GM12892 (cell line): Measurements from ENCODE around the gene DNAL1.

Experiments
- DNase-seq: peaks from one replicate; pipeline ENCODE4 v3.0.0; 2011; ENCODE audit not compliant: insufficient read length
- FAIRE-seq: peaks from 2 replicates; lab custom pipeline; 2011; peaks lifted over from hg19 to GRCh38; lab: Jason Lieb, UNC
- POLR2A ChIP-seq: IDR thresholded peaks from 2 replicates; pipeline ENCODE4 v1.6.1; 2011; ENCODE audit warnings: low read depth, low read length, control low read depth
- POLR2AphosphoS5 ChIP-seq: IDR thresholded peaks from 2 replicates; pipeline ENCODE4 v1.6.1; 2011; ENCODE audit warnings: low read depth, low read length, control low read depth
- TAF1 ChIP-seq: IDR thresholded peaks from 2 replicates; pipeline ENCODE4 v1.6.1; 2011; ENCODE audit warnings: low read depth, mild to moderate bottlenecking, control low read depth, low read length, borderline replicate concordance

Gene DNAL1

DNA sequence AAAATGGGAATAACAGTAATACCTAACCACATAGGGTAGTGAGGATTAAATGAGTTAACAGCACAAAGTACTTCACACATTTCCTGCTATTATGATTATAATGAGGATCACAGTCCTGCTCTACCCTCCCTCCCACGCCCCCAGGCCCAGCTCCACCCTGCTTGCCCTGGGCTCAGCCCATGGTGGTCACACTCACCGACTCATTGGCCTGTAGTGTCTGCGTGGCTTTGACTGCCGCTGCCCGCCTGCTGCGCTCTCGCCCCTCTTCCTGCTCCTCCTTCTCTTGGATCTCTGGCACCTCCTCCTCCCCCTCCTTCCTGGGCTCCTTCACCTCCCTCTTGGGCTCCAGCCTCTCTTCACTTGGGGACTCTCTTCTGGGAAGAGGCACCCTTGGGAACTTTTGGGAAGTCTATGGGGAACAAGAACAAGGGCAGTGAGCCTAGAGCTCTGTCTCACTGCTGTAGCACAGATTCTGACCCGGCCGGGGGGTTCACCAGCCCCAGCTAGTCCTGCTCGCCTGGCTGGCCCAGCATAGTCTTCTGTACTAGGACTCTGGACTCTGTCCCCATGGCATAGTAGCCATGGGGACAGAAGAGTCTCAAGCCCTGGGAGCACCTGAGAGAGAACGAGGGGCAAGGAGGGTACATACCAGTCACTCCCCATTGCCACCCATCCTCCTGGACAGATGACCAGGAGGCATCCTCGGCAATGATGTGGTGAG lies 76.5 kb downstream of the DNAL1 start:
- FAIRE-seq (no peak), DNase-seq (no peak)

DNA sequence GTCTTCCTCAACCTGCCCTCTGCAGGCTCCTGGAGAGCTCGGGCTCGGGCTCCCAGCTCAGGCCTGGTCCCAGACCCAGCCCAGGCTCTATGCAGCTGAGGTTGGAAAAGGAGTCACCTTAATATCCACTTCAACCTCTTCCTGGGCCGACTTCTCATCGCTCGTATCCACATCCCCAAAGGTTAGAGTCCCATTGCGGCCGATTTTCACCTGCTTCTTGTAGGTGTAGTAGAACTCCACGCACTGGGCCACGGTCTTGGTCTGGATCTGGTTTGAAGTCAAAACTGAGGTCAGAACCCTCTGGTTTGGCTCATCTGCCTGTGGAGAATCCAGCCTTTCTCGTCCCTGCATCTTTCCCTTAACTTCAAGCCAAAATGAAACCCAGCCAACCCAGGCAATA lies 77.8 kb downstream of the DNAL1 start:
- TF ChIP-seq POLR2AphosphoS5: no peak
- TF ChIP-seq TAF1: no peak
- no peak for TF ChIP-seq POLR2A
- no peak for FAIRE-seq
- no peak for DNase-seq

More for the DNA sequence above, 76.5 kb downstream of the DNAL1 start:
- TF ChIP-seq POLR2AphosphoS5 (no peak), POLR2A (peak; percentile 46; the same call in 1 of the 2 replicates), TAF1 (no peak)

DNA sequence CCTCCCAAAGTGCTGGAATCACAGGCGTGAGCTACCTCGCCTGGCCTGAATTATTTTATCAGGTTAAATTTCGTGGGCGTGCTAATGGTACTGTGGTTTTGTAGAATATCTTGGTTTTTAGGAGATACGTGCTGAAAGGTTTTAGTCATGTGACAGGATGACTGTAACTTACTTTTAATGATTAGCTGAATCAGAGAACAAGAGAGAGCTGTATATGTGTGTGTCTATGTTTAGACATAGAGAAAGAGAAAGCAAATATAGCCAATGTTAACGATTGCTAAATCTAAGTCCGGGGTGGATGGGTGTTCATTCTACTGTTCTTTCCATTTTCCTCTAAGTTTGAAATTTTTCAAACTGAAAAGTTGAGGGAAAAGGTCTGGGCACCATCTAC lies 78.6 kb downstream of the DNAL1 start:
- no peak for TF ChIP-seq POLR2AphosphoS5
- TF ChIP-seq POLR2A: no peak
- no peak for TF ChIP-seq TAF1
- DNase-seq (no peak), FAIRE-seq (no peak)

- TF ChIP-seq POLR2A (no peak), TAF1 (no peak), POLR2AphosphoS5 (no peak; the same call in 1 of the 2 replicates)
- peak; percentile 5 for DNase-seq
- FAIRE-seq: no peak
Measured at GRCh38 chr14:73723797-73724661, 79.2 kb downstream of the DNAL1 start.

DNA sequence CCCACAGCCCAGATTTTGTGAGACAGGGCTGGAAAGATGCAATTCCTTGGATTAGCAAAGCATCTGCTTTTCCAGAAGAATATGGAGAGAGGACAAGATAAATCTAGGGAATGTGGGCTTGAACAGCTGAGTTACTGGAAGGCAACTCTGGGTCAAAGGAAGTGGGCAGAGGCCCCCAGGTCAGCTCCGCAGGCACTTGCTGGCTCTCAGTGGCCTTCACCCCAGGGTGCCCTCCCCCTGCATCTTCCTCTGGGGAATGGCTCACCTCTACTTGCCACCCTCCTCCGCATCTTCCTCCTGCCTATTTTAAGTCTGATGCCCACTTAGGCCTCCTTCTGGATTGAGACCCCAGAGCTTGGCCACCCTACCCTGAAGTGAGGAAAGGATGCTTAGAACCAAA lies 79.9 kb downstream of the DNAL1 start:
- DNase-seq (peak; percentile 4), FAIRE-seq (no peak)
- TF ChIP-seq TAF1 (no peak), POLR2AphosphoS5 (no peak), POLR2A (no peak)

DNA sequence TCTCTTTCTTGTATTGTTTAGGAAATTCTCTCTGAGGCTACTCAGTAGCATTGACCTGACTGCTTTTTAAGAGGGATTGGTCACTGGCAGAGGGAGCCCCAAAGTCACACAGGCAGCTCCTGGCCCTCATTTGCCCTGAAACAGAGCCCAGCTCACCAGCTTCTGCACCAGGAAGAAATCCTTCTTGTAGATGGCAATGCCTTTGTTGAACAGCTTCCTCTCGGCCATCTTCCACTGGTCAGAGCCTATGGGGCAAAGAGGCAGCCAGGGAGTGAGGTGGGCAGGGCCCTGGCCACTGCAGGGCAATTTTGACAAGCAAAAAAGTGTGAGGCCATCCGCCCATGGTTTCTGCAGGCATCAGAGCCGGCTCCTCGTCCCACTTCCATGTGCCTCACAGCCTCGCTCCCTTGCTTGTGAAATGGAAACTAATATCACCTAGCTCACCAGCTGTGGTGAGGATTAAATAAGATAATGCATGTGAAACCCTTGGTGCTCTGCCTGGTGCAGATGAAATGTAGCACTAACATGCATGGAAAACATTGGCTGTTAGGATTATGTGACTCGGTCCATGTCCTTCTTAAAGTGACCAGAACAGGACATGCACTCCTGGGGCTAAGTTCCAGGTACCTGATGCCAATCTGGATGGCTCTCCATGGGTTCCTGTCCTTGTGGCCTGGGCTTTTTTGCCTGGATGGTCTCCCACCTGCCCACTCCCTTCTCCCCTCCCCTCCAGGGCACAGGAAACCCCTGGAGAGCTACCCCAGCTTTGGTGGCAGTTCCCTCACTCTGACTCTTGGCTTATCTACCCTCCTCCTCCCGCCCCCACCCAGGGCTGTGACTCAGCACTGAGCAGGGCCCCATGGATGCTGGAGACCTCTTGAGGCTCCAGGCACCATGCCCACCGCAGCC lies 80.6 kb downstream of the DNAL1 start:
- DNase-seq (no peak), FAIRE-seq (no peak)
- TF ChIP-seq POLR2AphosphoS5 (no peak), POLR2A (no peak), TAF1 (no peak)

- FAIRE-seq (no peak), DNase-seq (peak; percentile 4)
- TF ChIP-seq POLR2AphosphoS5 (no peak), POLR2A (0 out of 2 replicates have a peak, but pooled peaks have one; percentile 12)
Measured at GRCh38 chr14:73726025-73726961, 81.5 kb downstream of the DNAL1 start.

GRCh38 chr14:73727166-73727565 lies 82.4 kb downstream of the DNAL1 start:
- FAIRE-seq (peak; percentile 36), DNase-seq (no peak)
- TF ChIP-seq POLR2AphosphoS5 (0 out of 2 replicates have a peak, but pooled peaks have one; percentile 8), POLR2A (no peak)

DNA sequence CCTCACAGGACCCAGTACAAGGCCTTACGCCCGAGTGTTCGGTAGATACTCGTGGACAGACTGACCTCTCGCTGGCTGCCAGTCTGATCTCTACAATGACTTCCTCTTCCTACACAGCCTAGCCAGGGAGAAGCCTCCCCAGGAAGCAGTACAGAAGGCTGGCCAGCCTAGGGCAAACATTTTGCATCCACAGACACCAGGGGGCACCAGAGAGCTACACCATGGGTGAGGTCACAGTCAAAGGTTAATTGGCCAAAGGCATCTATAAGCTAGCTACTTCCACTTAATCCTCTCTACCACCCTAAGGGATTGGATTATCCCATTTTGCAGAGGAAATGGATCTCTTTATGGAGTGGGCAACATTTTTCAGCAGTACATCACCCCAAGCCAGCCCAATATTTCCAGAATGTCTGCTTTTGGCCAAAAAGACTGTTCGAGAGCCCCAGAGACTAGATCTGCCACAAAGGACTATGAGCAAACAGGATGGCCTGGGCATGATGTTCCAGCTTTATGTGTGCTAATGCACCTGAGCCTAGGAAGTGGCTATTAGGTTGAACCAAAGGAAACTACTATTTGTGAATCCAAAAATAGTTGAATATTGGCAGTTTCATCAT lies 84.0 kb downstream of the DNAL1 start:
- DNase-seq (peak; percentile 82), FAIRE-seq (peak; percentile 78)
- TF ChIP-seq POLR2A (no peak), TAF1 (no peak), POLR2AphosphoS5 (no peak)
